Measurements from ENCODE around the gene PDSS2. TPM values are rescaled to one million over a fixed set of nuclear protein-coding genes. Genes with fewer than 3 reads are reported as not detected.
"Not testable (repeated sequence)": the region's sequence is repeated elsewhere in the genome, so short reads cannot be mapped to it uniquely, and the experiment has no call there.

Gene PDSS2
- total RNA-seq, 6 experiments from 2014 or later: 13.3 to 16.9 (median 14.6) TPM

- peak; percentile 4 for DNase-seq
- H3K9me3 Mint-ChIP-seq: no peaks in the 10 kb centered on the region
- no peaks in the 10 kb centered on the region; the same call in 1 of the 2 replicates for H3K27me3 Mint-ChIP-seq (ENCODE audit: insufficient read depth)
- peaks cover 2% of the 10 kb centered on the region for H3K4me1 Mint-ChIP-seq (ENCODE audit: low read depth)
- no peak overlapping the region for H3K4me3 Mint-ChIP-seq
- H3K36me3 Mint-ChIP-seq (ENCODE audit: low read depth): no peaks in the 10 kb centered on the region
- no peak overlapping the region for H3K27ac Mint-ChIP-seq
- TF ChIP-seq, protein P1, sequence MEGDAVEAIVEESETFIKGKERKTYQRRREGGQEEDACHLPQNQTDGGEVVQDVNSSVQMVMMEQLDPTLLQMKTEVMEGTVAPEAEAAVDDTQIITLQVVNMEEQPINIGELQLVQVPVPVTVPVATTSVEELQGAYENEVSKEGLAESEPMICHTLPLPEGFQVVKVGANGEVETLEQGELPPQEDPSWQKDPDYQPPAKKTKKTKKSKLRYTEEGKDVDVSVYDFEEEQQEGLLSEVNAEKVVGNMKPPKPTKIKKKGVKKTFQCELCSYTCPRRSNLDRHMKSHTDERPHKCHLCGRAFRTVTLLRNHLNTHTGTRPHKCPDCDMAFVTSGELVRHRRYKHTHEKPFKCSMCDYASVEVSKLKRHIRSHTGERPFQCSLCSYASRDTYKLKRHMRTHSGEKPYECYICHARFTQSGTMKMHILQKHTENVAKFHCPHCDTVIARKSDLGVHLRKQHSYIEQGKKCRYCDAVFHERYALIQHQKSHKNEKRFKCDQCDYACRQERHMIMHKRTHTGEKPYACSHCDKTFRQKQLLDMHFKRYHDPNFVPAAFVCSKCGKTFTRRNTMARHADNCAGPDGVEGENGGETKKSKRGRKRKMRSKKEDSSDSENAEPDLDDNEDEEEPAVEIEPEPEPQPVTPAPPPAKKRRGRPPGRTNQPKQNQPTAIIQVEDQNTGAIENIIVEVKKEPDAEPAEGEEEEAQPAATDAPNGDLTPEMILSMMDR (IDR thresholded peaks at IDR 0.05): peak; percentile 67
Measured at GRCh38 chr6:107179004-107179403, 280.4 kb downstream of the PDSS2 start.

- DNase-seq: peak; percentile 13
Measured at GRCh38 chr6:107173779-107174178, 285.6 kb downstream of the PDSS2 start.

DNA sequence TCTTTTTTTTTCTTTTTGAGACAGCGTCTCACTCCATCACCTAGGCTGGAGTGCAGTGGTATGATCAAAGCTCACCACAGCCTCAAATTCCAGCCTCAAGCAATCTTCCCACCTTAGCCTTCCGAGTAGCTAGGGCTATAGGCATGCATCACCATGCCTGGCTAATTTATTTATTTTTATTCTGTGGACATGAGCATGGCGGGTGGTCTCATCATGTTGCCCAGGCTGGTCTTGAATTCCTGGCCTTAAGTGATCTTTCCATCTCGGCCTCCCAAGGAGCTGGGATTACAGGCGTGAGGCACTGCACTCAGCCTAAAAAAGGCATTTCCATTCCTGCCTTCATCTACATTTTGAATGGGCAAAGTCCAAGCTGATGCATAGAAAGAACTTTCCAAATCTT is 287.9 kb downstream of the PDSS2 start:
- Mint-ChIP-seq H3K4me3 (no peak overlapping the region), H3K27me3 (ENCODE audit: insufficient read depth) (no peaks in the 10 kb centered on the region), H3K9me3 (no peaks in the 10 kb centered on the region; the same call in 1 of the 2 replicates), H3K4me1 (ENCODE audit: low read depth) (peaks cover 9% of the 10 kb centered on the region), H3K27ac (no peak overlapping the region), H3K36me3 (ENCODE audit: low read depth) (peaks cover 4% of the 10 kb centered on the region)
- TF ChIP-seq, protein P1 (IDR thresholded peaks at IDR 0.05): no peak
- no peak for DNase-seq

More at GRCh38 chr6:107173779-107174178, 285.6 kb downstream of the PDSS2 start:
- H3K4me1 Mint-ChIP-seq (ENCODE audit: low read depth): peaks cover 9% of the 10 kb centered on the region
- H3K27me3 Mint-ChIP-seq (ENCODE audit: insufficient read depth): no peaks in the 10 kb centered on the region
- H3K9me3 Mint-ChIP-seq: no peaks in the 10 kb centered on the region
- H3K36me3 Mint-ChIP-seq (ENCODE audit: low read depth): peaks cover 4% of the 10 kb centered on the region
- no peak overlapping the region for H3K4me3 Mint-ChIP-seq
- H3K27ac Mint-ChIP-seq: no peak overlapping the region
- TF ChIP-seq, protein P1 (IDR thresholded peaks at IDR 0.05): no peak

- not testable (repeated sequence) for H3K27me3 Mint-ChIP-seq (ENCODE audit: insufficient read depth); DNase-seq; H3K4me3 Mint-ChIP-seq; H3K36me3 Mint-ChIP-seq (ENCODE audit: low read depth); H3K4me1 Mint-ChIP-seq (ENCODE audit: low read depth); H3K27ac Mint-ChIP-seq; H3K9me3 Mint-ChIP-seq
Measured at GRCh38 chr6:107164299-107164698, 295.1 kb downstream of the PDSS2 start.

GRCh38 chr6:107161521-107161920 is 297.8 kb downstream of the PDSS2 start:
- TF ChIP-seq, protein P1 (IDR thresholded peaks at IDR 0.05): no peak
- Mint-ChIP-seq H3K9me3 (no peaks in the 10 kb centered on the region), H3K4me1 (ENCODE audit: low read depth) (no peaks in the 10 kb centered on the region), H3K36me3 (ENCODE audit: low read depth) (no peaks in the 10 kb centered on the region), H3K4me3 (no peak overlapping the region), H3K27me3 (ENCODE audit: insufficient read depth) (no peaks in the 10 kb centered on the region), H3K27ac (no peak overlapping the region)
- no peak for DNase-seq

DNA sequence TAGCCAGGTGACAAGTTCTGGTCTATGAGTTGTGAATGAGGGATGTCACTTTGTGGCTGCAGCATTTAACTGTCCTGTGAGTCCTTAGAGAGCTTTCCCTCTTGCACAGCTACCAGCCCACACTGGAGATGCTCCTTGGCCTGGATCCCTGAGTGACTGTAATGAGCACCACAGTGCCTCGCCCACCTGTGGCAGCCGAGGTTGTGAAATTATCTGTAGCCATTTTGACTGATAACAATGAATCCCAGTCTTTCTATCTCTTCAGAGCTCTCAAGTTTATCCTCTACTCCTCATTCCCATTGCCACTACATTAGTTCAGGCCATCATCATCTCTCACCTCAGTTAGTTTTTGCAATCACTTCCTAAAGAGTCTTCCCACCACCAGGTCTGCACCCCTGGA is 302.7 kb downstream of the PDSS2 start:
- Mint-ChIP-seq H3K4me3 (no peak overlapping the region), H3K9me3 (no peaks in the 10 kb centered on the region), H3K27ac (no peak overlapping the region), H3K36me3 (ENCODE audit: low read depth) (no peaks in the 10 kb centered on the region), H3K27me3 (ENCODE audit: insufficient read depth) (no peaks in the 10 kb centered on the region; the same call in 1 of the 2 replicates), H3K4me1 (ENCODE audit: low read depth) (peaks cover 5% of the 10 kb centered on the region; the same call in 1 of the 2 replicates)
- TF ChIP-seq, protein P1 (IDR thresholded peaks at IDR 0.05): no peak
- DNase-seq: no peak

Data from HFFc6 (cell line).